ENCODE data around the gene SLCO4A1.
A peak's percentile ranks its signal among the peaks of the same experiment; 100 is the strongest.

Gene SLCO4A1, protein sequence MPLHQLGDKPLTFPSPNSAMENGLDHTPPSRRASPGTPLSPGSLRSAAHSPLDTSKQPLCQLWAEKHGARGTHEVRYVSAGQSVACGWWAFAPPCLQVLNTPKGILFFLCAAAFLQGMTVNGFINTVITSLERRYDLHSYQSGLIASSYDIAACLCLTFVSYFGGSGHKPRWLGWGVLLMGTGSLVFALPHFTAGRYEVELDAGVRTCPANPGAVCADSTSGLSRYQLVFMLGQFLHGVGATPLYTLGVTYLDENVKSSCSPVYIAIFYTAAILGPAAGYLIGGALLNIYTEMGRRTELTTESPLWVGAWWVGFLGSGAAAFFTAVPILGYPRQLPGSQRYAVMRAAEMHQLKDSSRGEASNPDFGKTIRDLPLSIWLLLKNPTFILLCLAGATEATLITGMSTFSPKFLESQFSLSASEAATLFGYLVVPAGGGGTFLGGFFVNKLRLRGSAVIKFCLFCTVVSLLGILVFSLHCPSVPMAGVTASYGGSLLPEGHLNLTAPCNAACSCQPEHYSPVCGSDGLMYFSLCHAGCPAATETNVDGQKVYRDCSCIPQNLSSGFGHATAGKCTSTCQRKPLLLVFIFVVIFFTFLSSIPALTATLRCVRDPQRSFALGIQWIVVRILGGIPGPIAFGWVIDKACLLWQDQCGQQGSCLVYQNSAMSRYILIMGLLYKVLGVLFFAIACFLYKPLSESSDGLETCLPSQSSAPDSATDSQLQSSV

GRCh38 chr20:62642051-62642665, at the start of gene SLCO4A1:
TSS of gene SLCO4A1 (plus strand) at chr20:62642503. CDS start at chr20:62656455, 13,952 bp downstream.
- peak; percentile 84 for DNase-seq (ENCODE audit: low read depth)

DNA sequence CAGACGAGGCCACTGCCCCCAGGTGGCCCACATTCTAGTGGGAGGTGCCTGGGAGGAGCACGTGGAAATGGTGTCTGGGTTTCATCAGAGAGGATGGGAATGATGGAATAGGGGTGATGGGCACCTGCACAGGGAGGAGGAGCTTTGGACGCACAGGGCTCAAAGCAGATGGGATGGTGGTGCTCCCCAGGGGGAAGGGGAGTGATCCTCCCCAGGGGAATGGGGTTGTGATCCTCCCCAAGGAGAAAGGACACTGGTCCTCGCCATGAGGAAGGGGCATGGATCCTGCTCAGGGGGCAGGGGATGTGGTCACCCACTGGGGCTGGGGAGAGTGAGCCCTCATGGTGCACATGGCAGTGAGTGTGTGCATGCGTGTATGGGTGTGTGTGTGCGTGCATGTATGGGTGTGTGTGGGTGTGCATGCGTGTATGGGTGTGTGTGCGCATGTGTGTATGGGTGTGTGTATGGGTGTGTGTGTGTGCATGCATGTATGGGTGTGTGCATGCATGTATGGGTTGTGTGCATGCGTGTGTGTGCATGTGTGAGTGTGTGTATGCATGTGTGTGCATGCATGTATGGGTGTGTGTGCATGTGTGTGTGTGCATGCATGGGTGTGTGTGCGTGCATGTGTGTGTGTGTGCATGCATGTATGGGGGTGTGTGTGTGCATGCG, 49.7 kb upstream of the SLCO4A1 start:
- no peak for DNase-seq (ENCODE audit: low read depth)

DNA sequence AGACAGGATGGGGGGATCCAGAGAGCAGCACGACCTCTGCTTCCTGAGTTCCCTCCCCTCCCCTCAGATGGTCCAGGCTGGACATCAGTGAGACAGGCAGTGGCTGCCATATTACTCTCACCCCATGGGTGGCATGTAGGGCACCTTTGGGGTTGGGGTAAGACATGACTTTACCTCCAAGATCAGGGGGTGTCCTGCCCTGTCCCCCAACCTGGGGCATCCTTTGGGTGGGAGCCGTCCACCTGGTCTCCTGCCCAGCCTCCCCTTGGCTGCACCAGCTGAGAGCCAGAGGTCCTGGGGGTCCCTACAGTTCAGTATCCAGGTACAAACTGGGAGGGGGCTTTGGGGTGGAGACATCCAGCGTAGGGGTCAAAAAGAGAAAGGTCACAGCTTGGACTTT, 48.7 kb upstream of the SLCO4A1 start:
- DNase-seq (ENCODE audit: low read depth): no peak

DNA sequence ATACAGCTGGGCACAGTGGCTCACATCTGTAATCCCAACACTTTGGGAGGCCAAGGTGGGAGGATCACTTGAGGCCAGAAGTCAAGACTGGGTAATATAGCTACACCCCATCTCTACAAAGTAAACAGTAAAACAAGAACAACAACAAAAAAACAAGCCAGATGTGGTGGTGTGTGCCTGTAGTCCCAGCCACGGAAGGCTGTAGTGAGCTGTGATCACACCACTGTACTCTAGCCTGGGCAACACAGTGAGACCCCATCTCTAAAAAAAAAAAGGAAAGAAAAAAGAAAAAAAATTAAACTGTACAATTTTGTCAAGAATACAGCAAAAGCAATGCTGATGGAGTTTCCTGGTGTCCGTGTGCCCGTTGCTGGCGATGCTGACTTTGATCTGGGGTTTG, 47.2 kb upstream of the SLCO4A1 start:
- DNase-seq (ENCODE audit: low read depth): no peak

DNA sequence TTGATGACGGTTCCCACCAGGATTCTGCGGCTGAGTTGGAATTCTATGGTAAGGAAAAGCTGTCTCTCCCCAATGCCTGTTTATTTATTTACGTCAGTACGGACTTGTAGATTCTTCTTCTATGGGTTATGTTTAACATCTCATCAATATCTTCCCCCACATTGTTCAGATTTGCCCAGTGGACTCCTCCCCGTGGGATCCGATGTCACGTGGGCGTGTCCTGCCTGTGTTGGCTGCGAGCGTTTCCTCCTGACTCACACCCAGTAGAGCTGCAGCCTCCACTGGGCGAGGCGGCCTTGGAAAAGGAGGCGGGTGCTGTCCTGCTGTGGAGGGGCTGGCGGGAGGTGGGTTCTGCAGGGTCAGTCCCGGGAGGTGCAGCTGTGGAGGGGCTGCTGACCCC, 46.8 kb upstream of the SLCO4A1 start:
- DNase-seq (ENCODE audit: low read depth): peak; percentile 82

DNA sequence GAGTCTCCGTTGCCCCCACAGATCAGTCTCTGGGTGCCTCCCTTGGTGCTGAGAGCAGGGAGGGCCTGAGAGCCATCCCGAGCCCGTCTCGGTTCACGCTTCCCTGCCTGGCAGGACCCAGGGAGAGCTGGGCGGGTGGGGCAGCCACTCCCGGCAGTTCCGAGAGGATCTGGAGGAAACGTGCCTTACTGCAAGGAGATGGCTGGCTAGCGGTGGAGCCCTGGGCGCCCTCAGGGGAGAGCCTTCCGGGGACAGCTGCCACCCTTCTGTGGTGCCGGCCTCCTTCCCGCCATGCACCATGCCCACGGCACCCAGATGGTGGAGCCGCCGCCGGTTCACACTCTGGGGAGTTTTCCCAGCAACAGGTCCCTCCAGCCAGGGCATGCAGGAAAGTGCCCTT, 45.8 kb upstream of the SLCO4A1 start:
- DNase-seq (ENCODE audit: low read depth): no peak

- DNase-seq (ENCODE audit: low read depth): no peak
Measured at GRCh38 chr20:62596921-62597320, 45.4 kb upstream of the SLCO4A1 start.

DNA sequence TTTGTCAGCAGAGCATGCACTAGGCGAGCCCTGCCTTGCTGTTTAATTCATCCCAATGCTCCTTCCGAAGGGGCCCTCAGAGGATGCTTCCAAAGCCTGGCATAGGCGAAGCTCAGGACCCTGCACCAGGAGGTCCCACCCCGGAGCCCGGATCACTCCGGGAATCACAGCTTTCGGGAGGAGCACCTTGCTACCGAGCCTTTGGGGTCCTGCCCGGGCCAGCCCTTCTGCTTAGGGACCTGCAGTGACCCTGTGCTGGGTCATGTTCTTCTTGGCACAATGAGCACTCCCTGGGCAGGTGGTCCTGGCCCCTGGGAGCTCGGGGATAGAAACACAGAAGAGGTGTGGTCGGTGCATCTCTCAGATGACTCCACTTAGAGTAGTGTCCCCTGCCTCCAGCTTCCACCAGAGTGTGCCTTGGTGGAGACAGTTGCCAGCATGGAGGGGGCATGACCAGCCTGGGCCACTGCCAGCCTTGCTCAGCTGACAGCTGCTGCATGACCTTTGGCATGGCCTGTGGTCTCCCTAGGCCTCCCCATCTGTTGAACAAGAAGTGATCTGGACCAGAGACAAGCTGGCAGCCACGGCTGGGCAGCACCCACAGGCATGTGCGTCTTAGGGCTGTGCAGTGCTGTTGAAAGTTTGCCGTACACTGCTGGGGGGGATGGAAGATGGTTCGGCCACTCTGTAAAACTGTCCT, 44.7 kb upstream of the SLCO4A1 start:
- no peak for DNase-seq (ENCODE audit: low read depth)

DNA sequence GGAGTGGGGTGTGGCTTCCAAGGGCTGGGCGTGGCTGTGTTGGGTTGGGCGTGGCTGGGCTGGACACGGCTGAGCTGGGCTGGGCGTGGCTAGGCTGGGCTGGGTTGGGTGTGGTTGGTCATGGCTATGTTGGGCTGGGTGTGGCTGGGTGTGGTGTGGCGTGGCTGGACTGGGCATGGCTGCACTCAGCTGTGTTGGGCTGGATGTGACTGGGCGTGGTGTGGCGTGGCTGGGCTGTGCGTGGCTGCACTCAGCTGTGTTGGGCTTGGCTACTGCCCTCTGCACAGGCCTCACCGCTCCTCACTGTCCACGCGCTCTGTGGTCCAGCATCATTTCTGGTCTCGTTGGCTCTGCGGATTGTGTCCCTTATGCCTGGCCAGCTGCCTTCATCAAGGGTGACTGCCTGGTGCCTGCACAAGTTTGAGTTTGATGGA, 43.5 kb upstream of the SLCO4A1 start:
- peak; percentile 30 for DNase-seq (ENCODE audit: low read depth)

DNA sequence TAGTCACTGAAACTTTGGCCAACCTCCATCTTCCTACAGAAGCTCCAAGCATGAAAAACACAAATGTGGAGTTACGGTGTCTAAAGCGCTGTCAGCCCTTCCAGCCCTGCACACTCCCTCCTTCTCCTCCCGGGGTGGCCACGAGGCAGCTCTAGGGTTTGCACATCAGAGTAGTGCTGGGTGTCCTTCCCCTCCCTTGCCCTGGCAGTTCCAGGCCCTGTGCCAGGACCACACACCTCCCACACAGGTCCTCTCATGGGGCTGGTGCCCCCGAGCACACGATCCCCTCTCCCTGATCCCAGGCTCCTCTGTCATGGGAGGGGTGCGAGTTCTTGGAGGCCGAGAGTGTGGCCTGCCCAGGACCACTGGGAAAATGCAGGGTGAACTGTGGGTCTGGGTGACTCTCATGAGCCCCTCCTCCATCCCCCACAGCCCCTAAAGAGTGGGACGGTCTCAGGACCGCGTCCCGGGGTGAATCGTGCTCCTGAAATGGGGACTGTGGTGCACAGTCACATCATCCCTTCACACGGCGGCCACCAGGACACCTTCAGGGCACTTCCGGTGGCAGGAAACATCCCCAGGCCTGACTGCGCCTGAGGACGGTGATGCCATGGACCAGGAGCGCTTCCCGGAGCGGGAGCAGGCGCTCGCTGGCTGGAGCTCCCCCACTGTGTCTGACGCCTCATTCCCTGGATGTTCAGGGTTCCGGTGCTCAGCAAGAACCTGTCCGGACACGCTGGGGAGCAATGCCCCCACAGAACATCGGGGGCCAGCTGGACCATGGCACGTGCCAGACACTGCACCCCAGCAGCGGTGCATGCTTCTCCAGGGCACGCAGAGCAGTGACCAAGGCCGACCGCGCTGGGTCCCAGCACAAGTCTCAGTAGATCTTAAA, 42.8 kb upstream of the SLCO4A1 start:
- no peak for DNase-seq (ENCODE audit: low read depth)

DNA sequence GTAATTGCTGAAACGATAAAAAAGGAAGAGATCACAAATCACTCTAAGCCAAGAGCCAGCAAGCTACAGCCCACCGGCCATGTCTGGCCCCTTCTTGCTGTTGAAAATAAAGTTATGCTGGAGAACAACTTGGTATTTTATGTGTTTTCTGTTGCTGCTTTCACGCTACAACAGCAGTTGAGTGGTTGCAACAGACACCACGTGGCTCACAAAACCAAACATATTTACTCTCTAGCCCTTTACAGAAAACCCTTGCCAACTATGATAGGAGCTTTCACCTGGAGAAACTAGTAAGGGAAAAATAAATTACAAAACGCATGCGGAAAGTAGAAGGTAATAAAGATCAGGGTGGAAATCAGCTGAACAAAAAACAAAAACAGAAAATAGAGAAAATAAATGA, 41.1 kb upstream of the SLCO4A1 start:
- DNase-seq (ENCODE audit: low read depth): no peak

GRCh38 chr20:62601714-62602113, 40.6 kb upstream of the SLCO4A1 start:
- DNase-seq (ENCODE audit: low read depth): no peak

- no peak for DNase-seq (ENCODE audit: low read depth)
Measured at GRCh38 chr20:62602550-62602949, 39.8 kb upstream of the SLCO4A1 start.

GRCh38 chr20:62603021-62603906, 39.0 kb upstream of the SLCO4A1 start:
- DNase-seq (ENCODE audit: low read depth): peak; percentile 97

DNA sequence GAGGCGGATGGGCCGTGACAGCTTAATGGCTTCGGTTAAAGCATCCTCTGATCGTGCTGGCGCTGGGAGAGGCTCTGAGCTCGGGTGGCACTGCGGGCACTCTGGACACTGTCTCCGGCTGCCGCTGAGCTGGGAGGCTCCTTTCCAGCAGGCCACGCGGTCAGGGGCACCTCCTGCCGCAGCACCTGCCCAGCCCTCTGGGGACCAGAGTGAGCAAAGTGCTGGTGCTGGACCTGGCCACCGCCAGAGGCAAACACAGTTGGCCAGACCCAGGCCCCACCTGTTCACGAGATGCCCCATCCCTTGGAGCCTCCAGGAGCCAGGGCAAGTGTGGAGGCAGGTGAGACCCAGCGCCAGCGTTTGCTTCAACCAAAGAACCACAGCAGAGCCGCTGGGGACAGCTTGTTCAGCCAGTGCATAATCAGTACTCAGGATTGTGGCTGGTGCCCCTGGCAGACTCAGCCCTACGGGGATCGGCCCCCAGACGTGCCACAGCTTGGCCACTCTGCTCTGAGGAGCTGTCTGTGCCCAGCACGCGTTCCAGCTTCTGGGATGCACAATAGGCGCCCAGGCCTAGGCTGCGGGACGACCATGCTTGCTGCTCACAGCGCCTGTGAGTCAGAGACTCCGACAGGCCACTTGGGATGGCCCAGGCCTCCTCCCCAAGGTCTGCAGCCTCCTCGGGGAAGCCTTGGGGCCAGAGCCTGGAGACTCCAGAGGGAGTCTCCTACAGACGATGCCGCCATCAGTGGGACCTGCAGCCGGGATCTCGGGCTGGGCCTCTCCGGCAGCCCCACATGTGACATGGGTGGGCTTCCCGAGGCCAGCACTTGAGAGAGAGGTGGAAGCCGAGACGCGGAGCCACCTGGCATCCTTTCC, 38.2 kb upstream of the SLCO4A1 start:
- peak; percentile 26 for DNase-seq (ENCODE audit: low read depth)

GRCh38 chr20:62604796-62605195, 37.5 kb upstream of the SLCO4A1 start:
- no peak for DNase-seq (ENCODE audit: low read depth)

GRCh38 chr20:62605236-62605943, 36.9 kb upstream of the SLCO4A1 start:
- DNase-seq (ENCODE audit: low read depth): no peak

- DNase-seq (ENCODE audit: low read depth): no peak
Measured at GRCh38 chr20:62606016-62606415, 36.3 kb upstream of the SLCO4A1 start.
